ENCODE measurements around the gene WFDC2. TPM values are rescaled to one million over a fixed set of nuclear protein-coding genes. Genes with fewer than 3 reads are reported as not detected.
A peak's percentile ranks its signal among the peaks of the same experiment; 100 is the strongest.
"Not testable (repeated sequence)": the region's sequence is repeated elsewhere in the genome, so short reads cannot be mapped to it uniquely, and the experiment has no call there.

The WFDC2 gene
- polyA plus RNA-seq, 4 donors = 1.8 to 7.8 (median 3.9) TPM

DNA sequence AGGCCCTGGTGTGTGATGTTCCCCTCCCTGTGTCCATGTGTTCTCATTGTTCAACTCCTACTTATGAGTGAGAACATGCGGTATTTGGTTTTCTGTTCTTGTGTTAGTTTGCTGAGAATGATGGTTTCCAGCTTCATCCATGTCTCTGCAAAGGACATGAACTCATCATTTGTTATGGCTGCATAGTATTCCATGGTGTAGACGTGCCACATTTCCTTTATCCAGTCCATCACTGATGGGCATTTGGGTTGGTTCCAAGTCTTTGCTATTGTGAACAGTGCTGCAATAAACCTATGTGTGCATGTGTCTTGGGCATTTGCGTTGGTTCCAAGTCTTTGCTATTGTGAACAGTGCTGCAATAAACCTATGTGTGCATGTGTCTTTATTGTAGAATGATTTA lies 2.7 kb downstream of the WFDC2 start:
- not testable (repeated sequence) for H3K4me1 ChIP-seq (ENCODE audit: control insufficient read depth in 3 of 3, insufficient read depth in 2 of 3, low read depth in 1 of 3, low read length in 2 of 3); H3K36me3 ChIP-seq (ENCODE audit: control insufficient read depth in 3 of 3, insufficient read depth in 2 of 3, low read depth in 1 of 3, low read length in 3 of 3); H3K4me3 ChIP-seq (ENCODE audit: low read depth in 1 of 3, low read length in 3 of 3); DNase-seq; H3K9me3 ChIP-seq (ENCODE audit: control insufficient read depth in 2 of 2, insufficient read depth in 1 of 2, low read depth in 1 of 2, low read length in 1 of 2); FAIRE-seq; H3K27ac ChIP-seq (ENCODE audit: low read depth in 1 of 3, low read length in 2 of 3)
- 57 to 83% (median 66%) methylated on average over 3 of the region's 3 CpGs for WGBS, 3 donors
- H3K27me3 ChIP-seq (ENCODE audit: control insufficient read depth in 3 of 3, insufficient read depth in 3 of 3, low read length in 3 of 3) = peaks cover 0 to 35% (median 12%) of the 10 kb centered on the region in 3 donors

DNA sequence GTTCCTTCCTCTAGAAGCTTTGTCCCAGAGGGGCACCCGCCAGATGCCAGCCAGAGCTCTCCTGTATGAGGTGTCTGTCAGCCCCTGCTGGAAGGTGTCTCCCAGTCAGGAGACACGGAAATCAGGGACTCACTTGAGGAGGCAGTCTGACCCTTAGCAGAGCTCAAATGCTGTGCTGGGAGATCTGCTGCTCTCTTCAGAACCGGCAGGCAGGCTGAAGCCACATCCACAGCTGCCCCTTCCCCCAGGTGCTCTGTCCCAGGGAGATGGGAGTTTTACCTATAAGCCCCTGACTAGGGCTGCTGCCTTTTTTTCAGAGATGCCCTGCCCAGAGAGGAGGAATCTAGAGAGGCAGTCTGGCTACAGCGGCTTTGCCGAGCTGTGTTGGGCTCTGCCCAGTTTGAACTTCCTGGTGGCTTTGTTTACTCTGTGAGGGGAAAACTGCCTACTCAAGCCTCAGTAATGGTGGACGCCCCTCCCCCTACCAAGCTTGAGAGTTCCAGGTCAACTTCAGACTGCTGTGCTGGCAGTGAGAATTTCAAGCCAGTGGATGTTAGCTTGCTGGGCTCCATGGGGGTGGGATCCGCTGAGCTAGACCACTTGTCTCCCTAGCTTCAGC lies 8.1 kb downstream of the WFDC2 start:
- not testable (repeated sequence) for H3K4me3 ChIP-seq (ENCODE audit: low read depth in 1 of 3, low read length in 3 of 3); H3K4me1 ChIP-seq (ENCODE audit: control insufficient read depth in 3 of 3, insufficient read depth in 2 of 3, low read depth in 1 of 3, low read length in 2 of 3); DNase-seq; H3K9me3 ChIP-seq (ENCODE audit: control insufficient read depth in 2 of 2, insufficient read depth in 1 of 2, low read depth in 1 of 2, low read length in 1 of 2); FAIRE-seq; H3K36me3 ChIP-seq (ENCODE audit: control insufficient read depth in 3 of 3, insufficient read depth in 2 of 3, low read depth in 1 of 3, low read length in 3 of 3); H3K27me3 ChIP-seq (ENCODE audit: control insufficient read depth in 3 of 3, insufficient read depth in 3 of 3, low read length in 3 of 3); H3K27ac ChIP-seq (ENCODE audit: low read depth in 1 of 3, low read length in 2 of 3)
- 76 to 79% (median 76%) methylated on average over 7 of the region's 7 CpGs for WGBS, 3 donors

DNA sequence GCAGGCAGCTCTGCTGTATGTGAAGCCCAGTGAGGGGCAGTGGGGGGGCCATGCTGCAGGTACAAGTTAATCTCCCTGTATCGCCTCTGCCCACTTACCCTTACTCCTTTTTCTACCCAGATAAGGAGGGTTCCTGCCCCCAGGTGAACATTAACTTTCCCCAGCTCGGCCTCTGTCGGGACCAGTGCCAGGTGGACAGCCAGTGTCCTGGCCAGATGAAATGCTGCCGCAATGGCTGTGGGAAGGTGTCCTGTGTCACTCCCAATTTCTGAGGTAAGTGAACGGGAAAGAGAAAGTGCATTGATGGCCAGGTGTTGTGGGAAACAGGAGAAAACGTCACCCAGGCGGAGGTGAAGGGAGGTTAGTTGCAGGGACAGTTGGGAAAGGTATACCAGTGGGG lies 10.3 kb downstream of the WFDC2 start:
- no peaks in the 10 kb centered on the region for H3K36me3 ChIP-seq (ENCODE audit: control insufficient read depth in 3 of 3, insufficient read depth in 2 of 3, low read depth in 1 of 3, low read length in 3 of 3)
- no peaks in the 10 kb centered on the region for H3K4me1 ChIP-seq (ENCODE audit: control insufficient read depth in 3 of 3, insufficient read depth in 2 of 3, low read depth in 1 of 3, low read length in 2 of 3)
- H3K9me3 ChIP-seq (ENCODE audit: control insufficient read depth in 2 of 2, insufficient read depth in 1 of 2, low read depth in 1 of 2, low read length in 1 of 2) = no peaks in the 10 kb centered on the region
- no peak overlapping the region for H3K27ac ChIP-seq (ENCODE audit: low read depth in 1 of 3, low read length in 2 of 3)
- H3K27me3 ChIP-seq (ENCODE audit: control insufficient read depth in 3 of 3, insufficient read depth in 3 of 3, low read length in 3 of 3) = peaks cover 0 to 9% (median 0%) of the 10 kb centered on the region in 3 donors
- FAIRE-seq (no peak), DNase-seq (no peak)
- 21 to 68% (median 39%) methylated on average over 7 of the region's 7 CpGs for WGBS, 3 donors
- no peak overlapping the region for H3K4me3 ChIP-seq (ENCODE audit: low read depth in 1 of 3, low read length in 3 of 3)

DNA sequence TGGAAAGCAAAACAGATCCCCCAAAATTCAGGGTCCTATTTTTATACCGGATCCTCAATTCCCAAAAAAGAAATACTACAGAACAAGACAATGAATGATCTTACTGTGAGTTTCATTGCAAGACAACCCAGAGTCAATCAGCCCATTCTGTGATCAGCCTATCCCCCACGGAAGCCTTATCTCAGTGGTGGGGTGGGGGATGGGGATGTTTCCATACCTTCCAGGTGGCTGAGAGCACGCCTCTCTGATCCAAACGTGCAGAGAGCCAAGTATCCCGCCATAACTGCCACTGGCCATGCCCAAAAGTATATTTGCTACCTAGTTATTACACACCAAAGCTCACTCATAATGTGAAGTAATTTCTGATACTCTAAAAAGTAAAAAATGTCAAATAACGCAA lies 15.1 kb downstream of the WFDC2 start:
- H3K36me3 ChIP-seq (ENCODE audit: control insufficient read depth in 3 of 3, insufficient read depth in 2 of 3, low read depth in 1 of 3, low read length in 3 of 3) = no peaks in the 10 kb centered on the region
- no peak overlapping the region for H3K27ac ChIP-seq (ENCODE audit: low read depth in 1 of 3, low read length in 2 of 3)
- H3K4me3 ChIP-seq (ENCODE audit: low read depth in 1 of 3, low read length in 3 of 3) = no peak overlapping the region
- DNase-seq = no peak
- H3K4me1 ChIP-seq (ENCODE audit: control insufficient read depth in 3 of 3, insufficient read depth in 2 of 3, low read depth in 1 of 3, low read length in 2 of 3) = no peaks in the 10 kb centered on the region
- H3K27me3 ChIP-seq (ENCODE audit: control insufficient read depth in 3 of 3, insufficient read depth in 3 of 3, low read length in 3 of 3) = peaks cover 0 to 9% (median 3%) of the 10 kb centered on the region in 3 donors
- H3K9me3 ChIP-seq (ENCODE audit: control insufficient read depth in 2 of 2, insufficient read depth in 1 of 2, low read depth in 1 of 2, low read length in 1 of 2) = no peaks in the 10 kb centered on the region
- FAIRE-seq = no peak
- 24 to 37% (median 27%) methylated on average over 6 of the region's 6 CpGs for WGBS, 3 donors

DNA sequence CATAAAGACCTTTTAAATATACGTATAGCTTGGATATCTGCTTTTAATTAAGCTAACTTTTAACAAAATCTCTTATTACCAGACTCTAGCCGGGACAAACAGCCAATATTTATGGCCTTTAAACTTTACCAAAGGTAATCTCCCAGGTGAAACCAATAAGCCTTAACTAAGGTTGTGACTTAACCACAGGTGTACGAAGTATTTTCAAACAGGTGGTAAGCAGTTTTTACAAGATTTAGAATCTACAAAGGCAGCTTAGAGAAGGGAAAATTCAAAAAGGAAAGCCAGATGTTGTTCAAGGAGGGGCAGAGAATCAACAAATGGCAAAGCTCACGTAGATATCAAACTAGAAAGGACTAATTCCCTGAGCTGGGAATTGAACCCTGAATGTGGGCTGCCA lies 15.8 kb downstream of the WFDC2 start:
- H3K27ac ChIP-seq (ENCODE audit: low read depth in 1 of 3, low read length in 2 of 3) = no peak overlapping the region
- FAIRE-seq (no peak), DNase-seq (peak in 1 of 2 donors; percentile 41)
- H3K36me3 ChIP-seq (ENCODE audit: control insufficient read depth in 3 of 3, insufficient read depth in 2 of 3, low read depth in 1 of 3, low read length in 3 of 3) = no peaks in the 10 kb centered on the region
- 7 to 55% (median 44%) methylated on average over 4 of the region's 4 CpGs for WGBS, 3 donors
- no peak overlapping the region for H3K4me3 ChIP-seq (ENCODE audit: low read depth in 1 of 3, low read length in 3 of 3)
- H3K27me3 ChIP-seq (ENCODE audit: control insufficient read depth in 3 of 3, insufficient read depth in 3 of 3, low read length in 3 of 3) = peaks cover 0 to 9% (median 3%) of the 10 kb centered on the region in 3 donors
- H3K9me3 ChIP-seq (ENCODE audit: control insufficient read depth in 2 of 2, insufficient read depth in 1 of 2, low read depth in 1 of 2, low read length in 1 of 2) = no peaks in the 10 kb centered on the region
- no peaks in the 10 kb centered on the region for H3K4me1 ChIP-seq (ENCODE audit: control insufficient read depth in 3 of 3, insufficient read depth in 2 of 3, low read depth in 1 of 3, low read length in 2 of 3)

DNA sequence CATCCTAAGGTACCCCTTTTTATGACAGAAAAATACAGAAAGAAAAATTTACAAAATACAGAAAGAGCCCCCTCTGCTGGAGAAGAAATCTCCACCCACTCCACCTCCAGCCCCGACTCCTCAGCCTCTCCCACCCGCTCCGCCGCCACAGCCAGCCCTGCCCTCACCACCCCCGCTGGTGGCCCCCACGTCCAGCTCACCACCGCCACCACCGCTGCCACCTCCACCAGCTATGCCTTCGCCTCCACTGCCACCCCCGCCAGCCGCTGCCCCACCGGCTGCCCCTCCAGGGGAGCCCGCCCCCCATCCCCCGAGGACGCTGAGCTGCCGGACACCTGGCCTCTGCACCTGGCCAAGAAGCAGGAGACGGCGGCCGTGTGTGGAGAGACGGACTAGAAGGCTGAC lies 17.7 kb downstream of the WFDC2 start:
- WGBS, 3 donors = 29 to 73% (median 53%) methylated on average over 20 of the region's 20 CpGs
- H3K27me3 ChIP-seq (ENCODE audit: control insufficient read depth in 3 of 3, insufficient read depth in 3 of 3, low read length in 3 of 3) = peaks cover 0 to 3% (median 2%) of the 10 kb centered on the region in 3 donors
- no peaks in the 10 kb centered on the region for H3K4me1 ChIP-seq (ENCODE audit: control insufficient read depth in 3 of 3, insufficient read depth in 2 of 3, low read depth in 1 of 3, low read length in 2 of 3)
- no peaks in the 10 kb centered on the region for H3K36me3 ChIP-seq (ENCODE audit: control insufficient read depth in 3 of 3, insufficient read depth in 2 of 3, low read depth in 1 of 3, low read length in 3 of 3)
- FAIRE-seq (no peak), DNase-seq (no peak)
- H3K4me3 ChIP-seq (ENCODE audit: low read depth in 1 of 3, low read length in 3 of 3) = no peak overlapping the region
- no peak overlapping the region for H3K27ac ChIP-seq (ENCODE audit: low read depth in 1 of 3, low read length in 2 of 3)
- H3K9me3 ChIP-seq (ENCODE audit: control insufficient read depth in 2 of 2, insufficient read depth in 1 of 2, low read depth in 1 of 2, low read length in 1 of 2) = no peaks in the 10 kb centered on the region

DNA sequence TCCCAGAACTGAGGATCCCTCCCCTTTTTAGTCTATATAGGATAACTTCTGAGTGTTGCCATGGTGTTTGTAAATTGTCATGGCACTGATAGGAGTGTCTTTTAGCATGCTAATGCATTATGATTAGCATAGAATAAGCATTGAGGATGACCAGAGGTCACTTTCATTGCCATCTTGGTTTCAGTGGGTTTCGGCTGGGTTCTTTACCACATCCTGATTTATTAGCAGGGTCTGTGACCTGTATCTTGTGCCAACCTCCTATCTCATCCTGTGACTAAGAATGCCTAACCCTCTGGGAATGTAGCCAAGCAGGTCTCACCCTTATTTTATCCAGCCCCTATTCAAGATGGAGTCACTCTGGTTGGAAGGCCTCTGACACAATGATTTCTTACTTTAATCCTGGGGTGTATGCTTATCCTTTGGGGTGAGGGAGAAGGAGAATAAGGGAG lies 19.6 kb downstream of the WFDC2 start:
- no peaks in the 10 kb centered on the region for H3K4me1 ChIP-seq (ENCODE audit: control insufficient read depth in 3 of 3, insufficient read depth in 2 of 3, low read depth in 1 of 3, low read length in 2 of 3)
- H3K36me3 ChIP-seq (ENCODE audit: control insufficient read depth in 3 of 3, insufficient read depth in 2 of 3, low read depth in 1 of 3, low read length in 3 of 3) = no peaks in the 10 kb centered on the region
- WGBS, 3 donors = 74 to 88% (median 75%) methylated on average over 1 of the region's 1 CpG
- no peaks in the 10 kb centered on the region for H3K9me3 ChIP-seq (ENCODE audit: control insufficient read depth in 2 of 2, insufficient read depth in 1 of 2, low read depth in 1 of 2, low read length in 1 of 2)
- no peak overlapping the region for H3K4me3 ChIP-seq (ENCODE audit: low read depth in 1 of 3, low read length in 3 of 3)
- no peak overlapping the region for H3K27ac ChIP-seq (ENCODE audit: low read depth in 1 of 3, low read length in 2 of 3)
- peaks cover 0 to 3% (median 2%) of the 10 kb centered on the region in 3 donors for H3K27me3 ChIP-seq (ENCODE audit: control insufficient read depth in 3 of 3, insufficient read depth in 3 of 3, low read length in 3 of 3)
- DNase-seq = no peak
- FAIRE-seq = no peak

DNA sequence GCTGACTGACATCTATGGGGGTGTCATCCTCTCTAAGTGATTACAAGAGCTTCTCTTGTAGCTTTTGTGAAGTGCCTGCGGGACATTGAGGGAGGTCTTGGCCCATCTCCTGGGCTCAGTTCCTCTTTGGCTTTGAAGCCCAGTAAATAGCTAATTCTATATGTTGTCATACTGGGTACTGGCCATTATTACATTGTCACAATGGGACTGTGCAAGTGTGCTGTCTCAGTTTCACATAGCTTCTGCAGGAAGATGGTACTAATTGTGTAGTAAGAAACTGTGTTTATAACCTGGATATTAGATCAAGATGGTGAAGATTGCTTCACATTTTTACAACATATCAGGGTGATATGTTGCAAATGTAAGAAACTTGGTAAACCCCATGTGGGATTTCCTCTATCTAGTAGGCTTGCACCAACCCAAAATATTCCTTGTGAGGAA lies 26.0 kb downstream of the WFDC2 start:
- Histone ChIP-seq H3K4me1 (ENCODE audit: control insufficient read depth in 3 of 3, insufficient read depth in 2 of 3, low read depth in 1 of 3, low read length in 2 of 3) (peaks cover 0 to 3% (median 0%) of the 10 kb centered on the region in 3 donors), H3K36me3 (ENCODE audit: control insufficient read depth in 3 of 3, insufficient read depth in 2 of 3, low read depth in 1 of 3, low read length in 3 of 3) (no peaks in the 10 kb centered on the region), H3K27me3 (ENCODE audit: control insufficient read depth in 3 of 3, insufficient read depth in 3 of 3, low read length in 3 of 3) (peaks cover 0 to 8% (median 0%) of the 10 kb centered on the region in 3 donors), H3K27ac (ENCODE audit: low read depth in 1 of 3, low read length in 2 of 3) (no peak overlapping the region), H3K4me3 (ENCODE audit: low read depth in 1 of 3, low read length in 3 of 3) (no peak overlapping the region), H3K9me3 (ENCODE audit: control insufficient read depth in 2 of 2, insufficient read depth in 1 of 2, low read depth in 1 of 2, low read length in 1 of 2) (no peaks in the 10 kb centered on the region)
- DNase-seq = no peak
- FAIRE-seq = no peak
- WGBS, 3 donors = 81 to 94% (median 92%) methylated on average over 1 of the region's 1 CpG

DNA sequence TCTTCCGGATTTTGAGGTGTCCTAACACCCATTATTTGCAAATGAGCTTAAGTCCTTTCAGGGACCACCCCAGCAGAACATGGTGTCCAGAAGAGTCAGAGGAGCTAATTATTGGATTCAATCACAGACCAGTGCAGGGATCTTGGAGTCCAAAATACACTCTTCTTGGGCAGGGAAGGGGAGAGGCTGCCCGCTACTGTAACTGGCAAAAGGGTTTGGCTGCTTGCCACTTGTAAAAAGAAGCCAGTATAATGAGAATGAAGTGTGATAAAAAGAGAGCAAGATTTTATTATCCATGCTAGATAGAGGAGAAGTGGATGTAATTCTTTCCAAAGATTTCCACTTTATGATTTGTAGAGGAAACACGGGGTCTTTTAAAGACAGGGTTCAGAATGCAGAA lies 26.6 kb downstream of the WFDC2 start:
- H3K27ac ChIP-seq (ENCODE audit: low read depth in 1 of 3, low read length in 2 of 3) = no peak overlapping the region
- no peak overlapping the region for H3K4me3 ChIP-seq (ENCODE audit: low read depth in 1 of 3, low read length in 3 of 3)
- FAIRE-seq (no peak), DNase-seq (peak in 1 of 2 donors; percentile 40)
- H3K27me3 ChIP-seq (ENCODE audit: control insufficient read depth in 3 of 3, insufficient read depth in 3 of 3, low read length in 3 of 3) = peaks cover 0 to 8% (median 0%) of the 10 kb centered on the region in 3 donors
- peaks cover 0 to 3% (median 0%) of the 10 kb centered on the region in 3 donors for H3K4me1 ChIP-seq (ENCODE audit: control insufficient read depth in 3 of 3, insufficient read depth in 2 of 3, low read depth in 1 of 3, low read length in 2 of 3)
- WGBS, 3 donors = 23 to 61% (median 37%) methylated on average over 3 of the region's 3 CpGs
- H3K9me3 ChIP-seq (ENCODE audit: control insufficient read depth in 2 of 2, insufficient read depth in 1 of 2, low read depth in 1 of 2, low read length in 1 of 2) = no peaks in the 10 kb centered on the region
- H3K36me3 ChIP-seq (ENCODE audit: control insufficient read depth in 3 of 3, insufficient read depth in 2 of 3, low read depth in 1 of 3, low read length in 3 of 3) = no peaks in the 10 kb centered on the region

Data from small intestine (tissue), 7 donors.